SK-N-SH treated with all-trans-retinoic acid at 6 μM for 48 hours (cell line): ENCODE results near the gene PIEZO1.

Source experiments
- CSRNP3 ChIP-seq: fragments of 250-450 bp; sonication (Bioruptor Pico); IDR thresholded peaks from 2 replicates; pipeline ENCODE4 v1.5.1; 2021; ENCODE audit warnings: mild to moderate bottlenecking, moderate library complexity
- ESRRG ChIP-seq: fragments of 250-450 bp; sonication (Bioruptor Pico); IDR thresholded peaks from 2 replicates; pipeline ENCODE4 v1.6.1; 2021; ENCODE audit warnings: mild to moderate bottlenecking
- TOX ChIP-seq: fragments of 250-450 bp; sonication (Bioruptor Pico); IDR thresholded peaks from 2 replicates; pipeline ENCODE4 v1.8.0; 2021; ENCODE audit warnings: mild to moderate bottlenecking, moderate library complexity, borderline replicate concordance
- ZFP30 ChIP-seq: fragments of 450-650 bp; formaldehyde crosslinking; IDR thresholded peaks from 2 replicates; pipeline ENCODE4 v1.5.0; 2022; ENCODE audit warnings: mild to moderate bottlenecking, moderate library complexity

- TF ChIP-seq TOX (CRISPR knock-in tag), result no peak
- no peak for TF ChIP-seq ESRRG (CRISPR knock-in tag)
- TF ChIP-seq CSRNP3 (CRISPR knock-in tag), result no peak
- no peak for TF ChIP-seq ZFP30 (CRISPR knock-in tag)
These were observed 15.2 kb upstream of the PIEZO1 start for GRCh38 chr16:88800277-88800592.
